ENCODE measurements around the gene ANKRD34A. TPM values are rescaled to one million over a fixed set of nuclear protein-coding genes. Genes with fewer than 3 reads are reported as not detected.
A peak's percentile ranks its signal among the peaks of the same experiment; 100 is the strongest.

ANKRD34A gene
- polyA plus RNA-seq, 1 donor from 2014 or later, result 1.7 TPM

- Histone ChIP-seq H3K27ac (ENCODE audit: low read length) (no peak overlapping the region), H3K9me2 (ENCODE audit: insufficient read depth, low read length) (no peaks in the 10 kb centered on the region), H3F3A (ENCODE audit: insufficient read depth, low read length, poor library complexity, severe bottlenecking) (no peaks in the 10 kb centered on the region), H3K9me3 (ENCODE audit: low read length) (no peaks in the 10 kb centered on the region), H3K79me2 (replicated peaks; ENCODE audit: insufficient read depth, low read length) (peaks cover 45% of the 10 kb centered on the region), H3K9ac (ENCODE audit: low read length) (no peak overlapping the region), H3K4me2 (ENCODE audit: low read length) (no peak overlapping the region), H2AFZ (ENCODE audit: low read depth, low read length) (no peak overlapping the region), H3K27me3 (ENCODE audit: insufficient read depth, low read depth, low read length) (no peaks in the 10 kb centered on the region), H3K4me3 (ENCODE audit: low read length) (no peak overlapping the region), H3K36me3 (ENCODE audit: insufficient read depth, low read length) (no peaks in the 10 kb centered on the region), H4K20me1 (ENCODE audit: insufficient read depth) (no peaks in the 10 kb centered on the region)
- TF ChIP-seq MXI1 (conservative IDR thresholded peaks at IDR 0.05; ENCODE audit: poor library complexity, severe bottlenecking), result no peak
- TF ChIP-seq, protein P1, sequence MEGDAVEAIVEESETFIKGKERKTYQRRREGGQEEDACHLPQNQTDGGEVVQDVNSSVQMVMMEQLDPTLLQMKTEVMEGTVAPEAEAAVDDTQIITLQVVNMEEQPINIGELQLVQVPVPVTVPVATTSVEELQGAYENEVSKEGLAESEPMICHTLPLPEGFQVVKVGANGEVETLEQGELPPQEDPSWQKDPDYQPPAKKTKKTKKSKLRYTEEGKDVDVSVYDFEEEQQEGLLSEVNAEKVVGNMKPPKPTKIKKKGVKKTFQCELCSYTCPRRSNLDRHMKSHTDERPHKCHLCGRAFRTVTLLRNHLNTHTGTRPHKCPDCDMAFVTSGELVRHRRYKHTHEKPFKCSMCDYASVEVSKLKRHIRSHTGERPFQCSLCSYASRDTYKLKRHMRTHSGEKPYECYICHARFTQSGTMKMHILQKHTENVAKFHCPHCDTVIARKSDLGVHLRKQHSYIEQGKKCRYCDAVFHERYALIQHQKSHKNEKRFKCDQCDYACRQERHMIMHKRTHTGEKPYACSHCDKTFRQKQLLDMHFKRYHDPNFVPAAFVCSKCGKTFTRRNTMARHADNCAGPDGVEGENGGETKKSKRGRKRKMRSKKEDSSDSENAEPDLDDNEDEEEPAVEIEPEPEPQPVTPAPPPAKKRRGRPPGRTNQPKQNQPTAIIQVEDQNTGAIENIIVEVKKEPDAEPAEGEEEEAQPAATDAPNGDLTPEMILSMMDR (IDR thresholded peaks at IDR 0.05; ENCODE audit: poor library complexity, severe bottlenecking), result no peak
- TF ChIP-seq EZH2 (IDR thresholded peaks at IDR 0.05; ENCODE audit: borderline replicate concordance, insufficient read depth, low read length, poor library complexity, severe bottlenecking), result no peak
- TF ChIP-seq TAF1 (IDR thresholded peaks at IDR 0.05; ENCODE audit: low read depth), result no peak
- no peak for TF ChIP-seq REST (IDR thresholded peaks at IDR 0.05; ENCODE audit: borderline replicate concordance)
- TF ChIP-seq EP300 (conservative IDR thresholded peaks at IDR 0.05; ENCODE audit: poor library complexity, severe bottlenecking), result no peak
- TF ChIP-seq POLR2AphosphoS5 (IDR thresholded peaks at IDR 0.05), result no peak
- TF ChIP-seq RAD21 (conservative IDR thresholded peaks at IDR 0.05), result no peak
- no peak for TF ChIP-seq SMC3 (conservative IDR thresholded peaks at IDR 0.05; ENCODE audit: poor library complexity)
Measured at GRCh38 chr1:145952903-145953302, 11.5 kb downstream of the ANKRD34A start.

DNA sequence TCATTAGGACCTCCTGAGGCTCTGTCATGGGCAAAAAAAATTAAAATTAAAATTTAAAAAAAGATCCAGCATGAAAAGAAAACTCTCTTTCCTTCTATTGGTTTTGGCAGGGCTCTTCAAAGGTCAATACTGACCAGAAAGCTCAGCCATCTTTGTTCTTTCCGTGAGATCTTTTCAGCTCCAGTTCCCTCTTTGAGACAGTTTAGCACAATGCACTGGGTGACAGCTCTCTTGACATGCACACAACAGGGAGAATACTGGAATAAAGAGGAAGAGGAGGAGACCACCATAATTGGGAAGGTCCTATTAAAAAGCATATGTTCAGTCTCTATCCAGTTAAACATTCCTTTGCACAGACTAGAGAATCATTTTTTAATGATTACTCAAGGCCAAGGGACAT is 12.8 kb downstream of the ANKRD34A start:
- no peaks in the 10 kb centered on the region for H3F3A ChIP-seq (ENCODE audit: insufficient read depth, low read length, poor library complexity, severe bottlenecking)
- H3K27ac ChIP-seq (ENCODE audit: low read length), result peak overlapping the region; percentile 26
- H3K79me2 ChIP-seq (replicated peaks; ENCODE audit: insufficient read depth, low read length), result peaks cover 37% of the 10 kb centered on the region
- no peak overlapping the region for H2AFZ ChIP-seq (ENCODE audit: low read depth, low read length)
- H3K9ac ChIP-seq (ENCODE audit: low read length), result no peak overlapping the region
- no peaks in the 10 kb centered on the region for H4K20me1 ChIP-seq (ENCODE audit: insufficient read depth)
- H3K9me3 ChIP-seq (ENCODE audit: low read length), result no peaks in the 10 kb centered on the region
- no peaks in the 10 kb centered on the region for H3K9me2 ChIP-seq (ENCODE audit: insufficient read depth, low read length)
- no peak overlapping the region for H3K4me2 ChIP-seq (ENCODE audit: low read length)
- H3K4me3 ChIP-seq (ENCODE audit: low read length), result no peak overlapping the region
- no peaks in the 10 kb centered on the region for H3K36me3 ChIP-seq (ENCODE audit: insufficient read depth, low read length)
- no peaks in the 10 kb centered on the region for H3K27me3 ChIP-seq (ENCODE audit: insufficient read depth, low read depth, low read length)
- TF ChIP-seq RAD21 (conservative IDR thresholded peaks at IDR 0.05), result no peak
- no peak for TF ChIP-seq EZH2 (IDR thresholded peaks at IDR 0.05; ENCODE audit: borderline replicate concordance, insufficient read depth, low read length, poor library complexity, severe bottlenecking)
- TF ChIP-seq SMC3 (conservative IDR thresholded peaks at IDR 0.05; ENCODE audit: poor library complexity), result no peak
- no peak for TF ChIP-seq POLR2AphosphoS5 (IDR thresholded peaks at IDR 0.05)
- TF ChIP-seq, protein P1 (IDR thresholded peaks at IDR 0.05; ENCODE audit: poor library complexity, severe bottlenecking), result no peak
- TF ChIP-seq REST (IDR thresholded peaks at IDR 0.05; ENCODE audit: borderline replicate concordance), result no peak
- TF ChIP-seq MXI1 (conservative IDR thresholded peaks at IDR 0.05; ENCODE audit: poor library complexity, severe bottlenecking), result no peak

All from neural cell (in vitro differentiated cells).